Measurements from ENCODE around the gene CDK4. TPM values are rescaled to one million over a fixed set of nuclear protein-coding genes. Genes with fewer than 3 reads are reported as not detected.

The CDK4 gene
- total RNA-seq, 1 donor from 2014 or later, result 333 TPM

DNA sequence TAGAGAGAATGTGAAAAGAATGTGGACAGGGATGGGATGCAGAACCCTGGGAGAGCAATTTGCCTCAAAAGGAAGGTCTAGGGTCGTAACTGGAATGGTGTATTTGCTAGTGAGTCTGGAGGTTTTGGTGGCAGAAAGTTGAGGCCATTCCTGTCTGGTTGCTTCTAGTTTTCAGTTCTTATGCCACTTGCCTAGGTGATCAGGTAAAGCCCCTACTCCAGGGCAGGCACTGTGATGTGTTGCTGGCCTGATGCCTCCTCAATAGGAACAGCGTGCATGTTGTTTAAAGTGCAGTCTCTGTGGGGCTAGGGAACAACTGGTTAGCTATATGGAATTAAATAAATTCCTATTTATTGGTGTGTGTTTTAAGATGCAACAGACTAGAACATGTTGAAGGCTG, 51.8 kb downstream of the CDK4 start:
- DNase-seq (ENCODE audit: low read depth, low spot score), result no peak
- H3K36me3 Mint-ChIP-seq (ENCODE audit: low read depth), result peaks cover 38% of the 10 kb centered on the region
- no peak overlapping the region for H3K4me3 Mint-ChIP-seq
- H3K27ac Mint-ChIP-seq (ENCODE audit: unreplicated experiment), result no peak overlapping the region
- H3K4me1 Mint-ChIP-seq, result no peaks in the 10 kb centered on the region
- TF ChIP-seq, protein P1, sequence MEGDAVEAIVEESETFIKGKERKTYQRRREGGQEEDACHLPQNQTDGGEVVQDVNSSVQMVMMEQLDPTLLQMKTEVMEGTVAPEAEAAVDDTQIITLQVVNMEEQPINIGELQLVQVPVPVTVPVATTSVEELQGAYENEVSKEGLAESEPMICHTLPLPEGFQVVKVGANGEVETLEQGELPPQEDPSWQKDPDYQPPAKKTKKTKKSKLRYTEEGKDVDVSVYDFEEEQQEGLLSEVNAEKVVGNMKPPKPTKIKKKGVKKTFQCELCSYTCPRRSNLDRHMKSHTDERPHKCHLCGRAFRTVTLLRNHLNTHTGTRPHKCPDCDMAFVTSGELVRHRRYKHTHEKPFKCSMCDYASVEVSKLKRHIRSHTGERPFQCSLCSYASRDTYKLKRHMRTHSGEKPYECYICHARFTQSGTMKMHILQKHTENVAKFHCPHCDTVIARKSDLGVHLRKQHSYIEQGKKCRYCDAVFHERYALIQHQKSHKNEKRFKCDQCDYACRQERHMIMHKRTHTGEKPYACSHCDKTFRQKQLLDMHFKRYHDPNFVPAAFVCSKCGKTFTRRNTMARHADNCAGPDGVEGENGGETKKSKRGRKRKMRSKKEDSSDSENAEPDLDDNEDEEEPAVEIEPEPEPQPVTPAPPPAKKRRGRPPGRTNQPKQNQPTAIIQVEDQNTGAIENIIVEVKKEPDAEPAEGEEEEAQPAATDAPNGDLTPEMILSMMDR (conservative IDR thresholded peaks at IDR 0.05), result no peak
- peaks cover 7% of the 10 kb centered on the region for H3K9me3 Mint-ChIP-seq
- H3K27me3 Mint-ChIP-seq (ENCODE audit: low read depth), result no peaks in the 10 kb centered on the region

DNA sequence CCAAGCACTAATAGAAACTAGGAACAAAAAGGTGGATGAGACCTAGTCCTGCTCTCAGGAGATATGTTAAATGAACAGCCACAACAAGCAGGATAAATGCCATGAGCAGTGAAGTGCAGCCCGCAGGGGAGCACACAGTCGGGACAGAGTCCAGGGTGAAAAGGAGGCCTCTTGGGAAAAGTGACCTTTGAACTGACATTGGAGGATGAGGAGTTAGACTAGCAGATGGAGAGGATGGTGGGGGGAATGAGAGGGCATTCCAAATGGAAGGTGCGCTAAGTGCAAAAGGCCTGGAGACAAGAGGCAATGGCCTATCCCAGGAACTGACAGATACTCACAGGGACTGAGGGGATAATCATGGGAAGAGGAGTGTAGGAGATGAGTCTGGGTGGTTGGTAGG, 53.7 kb downstream of the CDK4 start:
- Mint-ChIP-seq H3K4me3 (no peak overlapping the region), H3K9me3 (no peaks in the 10 kb centered on the region), H3K4me1 (no peaks in the 10 kb centered on the region), H3K27ac (ENCODE audit: unreplicated experiment) (no peak overlapping the region), H3K27me3 (ENCODE audit: low read depth) (no peaks in the 10 kb centered on the region), H3K36me3 (ENCODE audit: low read depth) (peaks cover 28% of the 10 kb centered on the region)
- no peak for DNase-seq (ENCODE audit: low read depth, low spot score)
- TF ChIP-seq, protein P1 (conservative IDR thresholded peaks at IDR 0.05), result no peak

Small RNA genes within 50 kb of the gene (microRNA-seq; reads per million reads assigned to microRNA genes)
- not detected for gene MIR6759

Other genes starting within 250 kb of the CDK4 start
- gene DDIT3, start 231.8 kb downstream of the CDK4 start, total RNA-seq, result 14.1 and 15.0 TPM in 2 replicates
- gene MBD6, start 229.5 kb downstream of the CDK4 start, total RNA-seq, result 90.4 and 91.3 TPM in 2 replicates
- gene DCTN2, start 205.1 kb downstream of the CDK4 start, total RNA-seq, result 133 and 138 TPM in 2 replicates
- gene KIF5A, start 202.3 kb downstream of the CDK4 start, total RNA-seq, result 16.9 and 20.8 TPM in 2 replicates
- gene PIP4K2C, start 161.1 kb downstream of the CDK4 start, total RNA-seq, result 15.9 and 17.3 TPM in 2 replicates
- 74.7 and 75.6 TPM in 2 replicates for gene DTX3, start 147.5 kb downstream of the CDK4 start, total RNA-seq
- gene ARHGEF25, start 140.9 kb downstream of the CDK4 start, total RNA-seq, result 41.2 and 43.8 TPM in 2 replicates
- gene B4GALNT1, start 119.1 kb downstream of the CDK4 start, total RNA-seq, result 18.6 and 19.5 TPM in 2 replicates
- 123 and 135 TPM in 2 replicates for gene OS9, start 58.2 kb downstream of the CDK4 start, total RNA-seq
- 3.9 and 4.1 TPM in 2 replicates for gene AGAP2, start 13.6 kb downstream of the CDK4 start, total RNA-seq
- gene TSPAN31, start 7.3 kb downstream of the CDK4 start, total RNA-seq, result 23.5 and 26.9 TPM in 2 replicates
- gene MARCHF9, start 2.8 kb upstream of the CDK4 start, total RNA-seq, result 16.7 and 18.8 TPM in 2 replicates
- 3.2 and 4.2 TPM in 2 replicates for gene CYP27B1, start 14.8 kb upstream of the CDK4 start, total RNA-seq
- gene METTL1, start 19.8 kb upstream of the CDK4 start, total RNA-seq, result 37.8 and 40.5 TPM in 2 replicates
- gene EEF1AKMT3, start 20.3 kb upstream of the CDK4 start, total RNA-seq, result 4.5 and 5.6 TPM in 2 replicates
- 31.7 and 32.3 TPM in 2 replicates for gene TSFM, start 30.5 kb upstream of the CDK4 start, total RNA-seq
- 1.6 and 1.7 TPM in 2 replicates for gene AVIL, start 66.4 kb upstream of the CDK4 start, total RNA-seq
- 83.2 and 83.4 TPM in 2 replicates for gene CTDSP2, start 94.4 kb upstream of the CDK4 start, total RNA-seq
- gene ATP23, start 189.3 kb upstream of the CDK4 start, total RNA-seq, result 7.7 and 8.0 TPM in 2 replicates

All from neural crest cell (in vitro differentiated cells).